H1 (cell line): Measurements from ENCODE around the gene TCEAL4. TPM values are rescaled to one million over a fixed set of nuclear protein-coding genes. Genes with fewer than 3 reads are reported as not detected.

ENCODE experiments used
- CTCF ChIA-PET: fragments of 300-600 bp; sonication (Branson Sonifier 250); formaldehyde crosslinking; loops from one replicate; lab custom pipeline; 2021; ENCODE audit not compliant: partially characterized antibody; lab: Charles Lee
- POLR2A ChIA-PET: fragments of 300-600 bp; sonication (Branson Sonifier 250); formaldehyde crosslinking; loops from one replicate; lab custom pipeline; 2021; ENCODE audit warnings: inconsistent platforms; ENCODE audit not compliant: partially characterized antibody; lab: Charles Lee
- DNase-seq, 2 experiments: peaks; one replicate each; pipeline versions ENCODE4 v3.0.0 to v3.0.0-alpha.2; 2010 to 2022; ENCODE audit warnings: low spot score in 2 of 2, low read depth in 1 of 2, mixed read lengths in 1 of 2
- FAIRE-seq: peaks from 2 replicates; lab custom pipeline; 2011; peaks lifted over from hg19 to GRCh38; lab: Jason Lieb, UNC
- H2AFZ ChIP-seq: 2 replicates; pipeline ENCODE4 v1.8.1; 2012; ENCODE audit warnings: low read length, inconsistent platforms
- H2AK5ac ChIP-seq: 2 replicates; pipeline ENCODE4 v1.6.1; 2013; ENCODE audit warnings: low read depth, low read length
- H2BK120ac ChIP-seq: replicated peaks from 2 replicates; pipeline ENCODE3; 2013; ENCODE audit warnings: low read depth, low read length, inconsistent platforms
- H2BK12ac ChIP-seq: 2 replicates; pipeline ENCODE4 v1.6.1; 2013; ENCODE audit warnings: low read depth, low read length
- H2BK15ac ChIP-seq: 2 replicates; pipeline ENCODE4 v1.6.1; 2013; ENCODE audit warnings: low read length
- H2BK20ac ChIP-seq: 2 replicates; pipeline ENCODE4 v1.6.1; 2013; ENCODE audit warnings: low read length
- H2BK5ac ChIP-seq: 2 replicates; pipeline ENCODE4 v1.6.1; 2013; ENCODE audit warnings: low read depth, low read length
- H3K14ac ChIP-seq: 2 replicates; pipeline ENCODE4 v1.6.1; 2013; ENCODE audit warnings: inconsistent platforms; ENCODE audit not compliant: insufficient read length
- H3K18ac ChIP-seq: 2 replicates; pipeline ENCODE4 v1.6.1; 2013; ENCODE audit warnings: low read length; ENCODE audit errors: extremely low read depth
- H3K23ac ChIP-seq: 2 replicates; pipeline ENCODE4 v1.6.1; 2013; ENCODE audit warnings: inconsistent platforms; ENCODE audit not compliant: insufficient read length
- H3K23me2 ChIP-seq: 2 replicates; pipeline ENCODE4 v1.6.1; 2013; ENCODE audit warnings: low read depth, low read length
- H3K27ac ChIP-seq: 2 replicates; pipeline ENCODE4 v1.6.1; 2011; ENCODE audit warnings: low read depth, low read length, inconsistent platforms
- H3K27me3 ChIP-seq, 4 experiments: replicated peaks in 1 of 4; 1 replicate in 1 of 4; 2 replicates in 3 of 4; pipeline versions ENCODE4 v1.6.1 to v1.8.1; 2011 to 2013; ENCODE audit warnings: low read length in 3 of 4, mild to moderate bottlenecking in 3 of 4, inconsistent platforms in 2 of 4, mixed read lengths in 2 of 4, moderate library complexity in 1 of 4; ENCODE audit not compliant: control insufficient read depth in 3 of 4, insufficient read depth in 3 of 4; ENCODE audit errors: extremely low read depth in 1 of 4
- H3K36me3 ChIP-seq, 4 experiments: 2 replicates each; pipeline versions ENCODE4 v1.6.1 to v1.8.1; 2011 to 2013; ENCODE audit warnings: mild to moderate bottlenecking in 4 of 4, low read length in 3 of 4, moderate library complexity in 2 of 4, control low read depth in 1 of 4, inconsistent platforms in 1 of 4; ENCODE audit not compliant: insufficient read depth in 4 of 4, control insufficient read depth in 2 of 4
- H3K4ac ChIP-seq: replicated peaks from 2 replicates; pipeline ENCODE3; 2013; ENCODE audit warnings: low read length, low read depth, mixed read lengths, inconsistent platforms; ENCODE audit not compliant: insufficient read length
- H3K4me1 ChIP-seq, 4 experiments: replicated peaks in 1 of 4; 1 replicate in 1 of 4; 2 replicates in 3 of 4; pipeline versions ENCODE4 v1.6.1 to v1.8.1; 2011 to 2013; ENCODE audit warnings: low read length in 3 of 4, inconsistent platforms in 2 of 4, mixed read lengths in 1 of 4; ENCODE audit not compliant: insufficient read depth in 4 of 4, control insufficient read depth in 3 of 4
- H3K4me2 ChIP-seq, 2 experiments: 2 replicates each; pipeline versions ENCODE4 v1.6.1 to v1.8.1; 2011 to 2013; ENCODE audit warnings: low read depth in 2 of 2, low read length in 2 of 2, control low read depth in 1 of 2, inconsistent platforms in 1 of 2, mild to moderate bottlenecking in 1 of 2; ENCODE audit not compliant: insufficient read depth in 1 of 2
- H3K4me3 ChIP-seq, 4 experiments: fragments of 200-600, 300-600 bp in 1 of 4; sonication (generic), shearing (Covaris generic), sonication (Bioruptor Twin) in 1 of 4; 2 replicates each; pipeline versions ENCODE4 v1.5.1 to v1.8.1; 2011 to 2016; ENCODE audit warnings: low read length in 4 of 4, low read depth in 3 of 4, control low read depth in 2 of 4, inconsistent platforms in 2 of 4, mild to moderate bottlenecking in 2 of 4, mixed read lengths in 1 of 4, moderate library complexity in 1 of 4; ENCODE audit not compliant: insufficient read depth in 2 of 4; ENCODE audit errors: extremely low read depth in 1 of 4
- H3K56ac ChIP-seq: replicated peaks from 2 replicates; pipeline ENCODE3; 2013; ENCODE audit warnings: low read depth, mild to moderate bottlenecking, mixed read lengths, low read length, inconsistent platforms; ENCODE audit not compliant: insufficient read length
- H3K79me1 ChIP-seq: 2 replicates; pipeline ENCODE4 v1.6.1; 2013; ENCODE audit warnings: low read depth, low read length, control low read depth
- H3K79me2 ChIP-seq, 2 experiments: 2 replicates each; pipeline versions ENCODE4 v1.6.1 to v1.8.1; 2012 to 2013; ENCODE audit warnings: low read length in 2 of 2, mild to moderate bottlenecking in 2 of 2, inconsistent platforms in 1 of 2; ENCODE audit not compliant: insufficient read depth in 2 of 2, control insufficient read depth in 1 of 2
- H3K9ac ChIP-seq, 4 experiments: replicated peaks in 1 of 4; 1 replicate in 1 of 4; 2 replicates in 3 of 4; pipeline versions ENCODE4 v1.6.1 to v1.8.1; 2011 to 2013; ENCODE audit warnings: low read depth in 3 of 4, low read length in 3 of 4, control low read depth in 2 of 4, mild to moderate bottlenecking in 2 of 4, moderate library complexity in 2 of 4, inconsistent platforms in 1 of 4; ENCODE audit errors: extremely low read depth in 1 of 4
- H3K9me3 ChIP-seq, 2 experiments: 2 replicates each; pipeline versions ENCODE4 v1.6.1 to v1.8.1; 2012 to 2013; ENCODE audit warnings: mild to moderate bottlenecking in 2 of 2, moderate library complexity in 2 of 2, control low read depth in 1 of 2, inconsistent platforms in 1 of 2, low read depth in 1 of 2, low read length in 1 of 2, mixed read lengths in 1 of 2; ENCODE audit not compliant: insufficient read depth in 2 of 2
- H4K20me1 ChIP-seq, 2 experiments: replicated peaks in 1 of 2; 2 replicates each; pipeline versions ENCODE3 to v1.8.1; 2011 to 2013; ENCODE audit warnings: inconsistent platforms in 2 of 2, low read length in 2 of 2, mild to moderate bottlenecking in 1 of 2; ENCODE audit not compliant: insufficient read depth in 2 of 2, control insufficient read depth in 1 of 2
- H4K5ac ChIP-seq: 2 replicates; pipeline ENCODE4 v1.6.1; 2013; ENCODE audit warnings: low read length, low read depth, mixed read lengths, inconsistent platforms; ENCODE audit not compliant: insufficient read length
- H4K8ac ChIP-seq: 2 replicates; pipeline ENCODE4 v1.8.0; 2013; ENCODE audit warnings: mild to moderate bottlenecking, moderate library complexity, low read length, inconsistent platforms; ENCODE audit not compliant: insufficient read depth; ENCODE audit errors: extremely low read depth
- H4K91ac ChIP-seq: replicated peaks from 2 replicates; pipeline ENCODE3; 2013; ENCODE audit warnings: low read length, mixed read lengths, inconsistent platforms; ENCODE audit not compliant: insufficient read length
- BACH1 ChIP-seq: IDR thresholded peaks from 2 replicates; pipeline ENCODE4 v1.6.1; 2012; ENCODE audit warnings: low read length, improper control_type of control experiment
- GTF2F1 ChIP-seq: IDR thresholded peaks from 2 replicates; pipeline ENCODE4 v1.6.1; 2012; ENCODE audit warnings: low read depth, low read length, improper control_type of control experiment, borderline replicate concordance
- KDM5A ChIP-seq: fragments of 200-600 bp; IDR thresholded peaks from 2 replicates; pipeline ENCODE4 v1.7.1; 2012; ENCODE audit warnings: mild to moderate bottlenecking, low read length, inconsistent platforms, mixed read lengths
- RBBP5 ChIP-seq: IDR thresholded peaks from 2 replicates; pipeline ENCODE4 v1.7.1; 2012; ENCODE audit warnings: low read depth, mild to moderate bottlenecking, inconsistent platforms, low read length, moderate library complexity, borderline replicate concordance
- RNF2 ChIP-seq: fragments of 200-900, 300-1000 bp; sonication (generic); IDR thresholded peaks from 2 replicates; pipeline ENCODE4 v1.7.1; 2016; ENCODE audit warnings: borderline replicate concordance, low read depth, mild to moderate bottlenecking, antibody characterized with exemption, low read length; ENCODE audit not compliant: poor library complexity, severe bottlenecking; ENCODE audit errors: missing control alignments
- SP1 ChIP-seq: IDR thresholded peaks from 2 replicates; pipeline ENCODE4 v1.6.1; 2011; ENCODE audit warnings: low read depth, low read length
- SRF ChIP-seq: IDR thresholded peaks from 2 replicates; pipeline ENCODE4 v1.6.1; 2011; ENCODE audit warnings: mild to moderate bottlenecking, low read depth, low read length, moderate library complexity
- ZNF274 ChIP-seq: IDR thresholded peaks from 2 replicates; pipeline ENCODE4 v1.7.0; 2012; ENCODE audit warnings: low read length, borderline replicate concordance; ENCODE audit errors: extremely low read depth
- WGBS, 2 experiments: shearing (Covaris generic) in 1 of 2; methylation state at CpG; one replicate each; pipeline versions ENCODE4 v1.1.6 to v1.1.7; 2013 to 2015; ENCODE audit warnings: low lambda C conversion rate in 2 of 2, mixed read lengths in 2 of 2, inconsistent platforms in 1 of 2, low coverage in 1 of 2, missing lambda C conversion rate in 1 of 2; ENCODE audit not compliant: insufficient replicate concordance in 2 of 2, insufficient coverage in 1 of 2, insufficient read length in 1 of 2; ENCODE audit errors: extremely low coverage in 1 of 2, missing lambda C conversion rate in 1 of 2; 5-methylcytosine and 5-hydroxymethylcytosine counted together
- polyA plus RNA-seq, 7 experiments: library from polyadenylated mRNA; depleted of rRNA in 3 of 7; stranded (reverse) in 5 of 7; unstranded in 2 of 7; fragments of >200 nt in 5 of 7; fragments of 200-250 nt in 2 of 7; gene quantifications; 1 replicate in 5 of 7; 2 replicates in 1 of 7; 4 replicates in 1 of 7; pipeline versions ENCODE4 v1.2.1 to v1.2.3, GENCODE V29; 2011 to 2013; ENCODE audit warnings: missing spikeins in 2 of 7, mixed read lengths in 2 of 7
- total RNA-seq: library from RNA; stranded (reverse); fragmentation: NEBNext Ultra II Directional; extraction: Animal tissue kit (Norgen Biotek cat#: 25700); gene quantifications from 2 replicates; pipeline ENCODE4 v1.2.1, GENCODE V29; 2021

The TCEAL4 gene
- total and polyA plus RNA-seq, 2 of the 8 experiments (the other 6 are each of a cell fraction or from before 2014, with no cell fraction given), result 10.1 to 53.0 TPM

DNA sequence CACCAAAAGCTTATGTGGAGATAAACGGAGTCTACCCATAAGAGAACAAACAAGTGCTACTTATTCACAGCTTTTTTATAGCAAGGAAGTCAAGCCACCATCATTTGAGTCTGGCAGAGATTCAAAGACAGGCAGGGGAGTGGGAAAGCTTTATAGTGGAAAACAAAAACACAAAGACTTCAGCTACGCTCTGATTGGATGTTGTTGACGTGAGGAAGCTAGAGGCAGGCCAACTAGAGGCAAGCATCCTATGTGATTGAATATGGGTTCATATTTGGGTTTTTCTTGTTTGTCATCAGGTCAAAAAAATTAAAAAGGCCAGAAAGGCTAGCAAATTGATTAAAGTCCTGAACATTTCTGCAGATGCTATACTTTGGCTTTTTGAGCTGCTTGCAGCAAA lies 719 bp upstream of the TCEAL4 start:
- POLR2A ChIA-PET, result interaction anchor here (0.7 to 1.4 kb wide), 3 partner anchors 11 to 101 kb away, joined by 3 to 6 read pairs (median 5); partner anchors contain the start of gene MORF4L2

More for the DNA sequence above, 719 bp upstream of the TCEAL4 start:
- WGBS, 2 experiments, result 38% methylated on average over 3 of the region's 3 CpGs; no CpG with 5 or more reads in 1 of the 2 experiments
- no peak for DNase-seq
- Histone ChIP-seq H2BK12ac (no peak overlapping the region), H3K27ac (no peak overlapping the region), H2BK15ac (no peak overlapping the region), H4K20me1 (no peaks in the 10 kb centered on the region), H3K9ac (no peak overlapping the region), H3K79me1 (no peaks in the 10 kb centered on the region), H2AFZ (no peak overlapping the region; the same call in 1 of the 2 replicates), H3K9me3 (no peaks in the 10 kb centered on the region), H3K27me3 (no peaks in the 10 kb centered on the region), H4K91ac (no peak overlapping the region), H3K4me1 (peaks cover 0 to 3% (median under 1%) of the 10 kb centered on the region in 4 experiments; a peak in 3 of 7 replicates), H2BK5ac (no peak overlapping the region), H2BK20ac (no peak overlapping the region), H3K14ac (no peak overlapping the region), H3K36me3 (peaks cover 0 to 10% (median 0%) of the 10 kb centered on the region in 4 experiments; a peak in 2 of 8 replicates), H3K79me2 (no peaks in the 10 kb centered on the region; a peak in 1 of 4 replicates), H4K5ac (no peak overlapping the region), H3K4me3 (peak overlapping the region in 1 of 4 experiments; percentile 88; a peak in 4 of 8 replicates), H4K8ac (no peak overlapping the region), H3K4me2 (peak overlapping the region in 1 of 2 experiments; percentile 68; a peak in 3 of 4 replicates), H3K56ac (no peak overlapping the region), H3K23ac (no peak overlapping the region), H3K23me2 (no peaks in the 10 kb centered on the region), H3K4ac (no peak overlapping the region), H2BK120ac (no peak overlapping the region), H3K18ac (no peak overlapping the region), H2AK5ac (no peak overlapping the region)
- FAIRE-seq, result no peak
- CTCF ChIA-PET, result interaction anchor here (1.1 kb wide), 1 partner anchor 46 kb away, joined by 4 read pairs; no protein-coding TSS in a partner anchor
- TF ChIP-seq RBBP5 (no peak), BACH1 (no peak), ZNF274 (no peak), RNF2 (no peak), GTF2F1 (no peak), SP1 (no peak), SRF (no peak), KDM5A (no peak)
